Brain microvascular endothelial cell (primary cell): ENCODE measurements around the gene ARID1A.
"Not testable (repeated sequence)": the region's sequence is repeated elsewhere in the genome, so short reads cannot be mapped to it uniquely, and the experiment has no call there.

Source experiments
- DNase-seq: peaks from one replicate; pipeline ENCODE4 v3.0.0-alpha.2; 2020
- H3K27ac ChIP-seq: fragments of 250-450 bp; sonication (Bioruptor Pico); 2 replicates; pipeline ENCODE4 v1.5.1; 2020; ENCODE audit warnings: mild to moderate bottlenecking, moderate library complexity
- H3K27me3 ChIP-seq: fragments of 250-450 bp; sonication (Bioruptor Pico); replicated peaks from 2 replicates; pipeline ENCODE4 v1.5.1; 2020; ENCODE audit warnings: mild to moderate bottlenecking
- H3K36me3 ChIP-seq: fragments of 250-450 bp; sonication (Bioruptor Pico); replicated peaks from 2 replicates; pipeline ENCODE4 v1.5.1; 2020; ENCODE audit warnings: mild to moderate bottlenecking
- H3K4me3 ChIP-seq: 2 replicates; pipeline ENCODE4 v1.5.1; 2011; ENCODE audit warnings: low read depth, mild to moderate bottlenecking, control low read depth, low read length, moderate library complexity
- in situ Hi-C: cut with HindIII; loops from 2 replicates; pipeline ENCODE4 v1.10.0; 2017; ENCODE audit warnings: low sequenced_read_pairs, low pct_ligation_motif_present
- TF ChIP-seq, protein P1 (sequence below): IDR thresholded peaks from 2 replicates; pipeline ENCODE4 v1.5.1; 2011; ENCODE audit warnings: low read depth, mild to moderate bottlenecking, moderate library complexity, low read length, control low read depth, inconsistent platforms; ENCODE audit errors: missing control alignments

The ARID1A gene

GRCh38 chr1:26794391-26794790 lies 98.6 kb downstream of the ARID1A start:
- Histone ChIP-seq H3K4me3 (no peak overlapping the region), H3K27ac (no peak overlapping the region), H3K36me3 (peaks cover 12% of the 10 kb centered on the region), H3K27me3 (no peaks in the 10 kb centered on the region)
- in situ Hi-C loops: no loop called here
- DNase-seq: no peak
- TF ChIP-seq, protein P1, sequence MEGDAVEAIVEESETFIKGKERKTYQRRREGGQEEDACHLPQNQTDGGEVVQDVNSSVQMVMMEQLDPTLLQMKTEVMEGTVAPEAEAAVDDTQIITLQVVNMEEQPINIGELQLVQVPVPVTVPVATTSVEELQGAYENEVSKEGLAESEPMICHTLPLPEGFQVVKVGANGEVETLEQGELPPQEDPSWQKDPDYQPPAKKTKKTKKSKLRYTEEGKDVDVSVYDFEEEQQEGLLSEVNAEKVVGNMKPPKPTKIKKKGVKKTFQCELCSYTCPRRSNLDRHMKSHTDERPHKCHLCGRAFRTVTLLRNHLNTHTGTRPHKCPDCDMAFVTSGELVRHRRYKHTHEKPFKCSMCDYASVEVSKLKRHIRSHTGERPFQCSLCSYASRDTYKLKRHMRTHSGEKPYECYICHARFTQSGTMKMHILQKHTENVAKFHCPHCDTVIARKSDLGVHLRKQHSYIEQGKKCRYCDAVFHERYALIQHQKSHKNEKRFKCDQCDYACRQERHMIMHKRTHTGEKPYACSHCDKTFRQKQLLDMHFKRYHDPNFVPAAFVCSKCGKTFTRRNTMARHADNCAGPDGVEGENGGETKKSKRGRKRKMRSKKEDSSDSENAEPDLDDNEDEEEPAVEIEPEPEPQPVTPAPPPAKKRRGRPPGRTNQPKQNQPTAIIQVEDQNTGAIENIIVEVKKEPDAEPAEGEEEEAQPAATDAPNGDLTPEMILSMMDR: no peak

DNA sequence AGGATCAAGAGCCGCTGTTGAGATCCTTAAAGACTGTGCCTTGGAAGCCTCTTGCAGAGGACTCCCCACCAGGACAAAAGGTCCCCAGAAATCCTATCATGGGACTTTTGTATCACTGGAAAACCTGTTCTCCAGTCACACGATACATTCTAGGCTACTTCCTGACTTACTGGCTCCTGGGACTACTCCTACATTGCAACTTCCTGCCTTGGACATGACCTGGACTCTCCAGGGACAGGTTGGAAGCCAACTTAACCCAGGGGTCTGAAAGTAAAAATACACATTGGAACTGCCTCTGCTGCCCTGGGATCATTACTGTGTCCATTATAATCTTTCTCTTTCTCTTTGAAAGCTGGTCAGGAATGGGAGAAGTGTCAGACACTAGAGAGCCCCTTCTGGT lies 101.8 kb downstream of the ARID1A start:
- TF ChIP-seq, protein P1: no peak
- in situ Hi-C loops: no loop called here
- Histone ChIP-seq H3K27ac (no peak overlapping the region), H3K36me3 (peaks cover 12% of the 10 kb centered on the region), H3K27me3 (no peaks in the 10 kb centered on the region), H3K4me3 (no peak overlapping the region)
- DNase-seq: no peak

DNA sequence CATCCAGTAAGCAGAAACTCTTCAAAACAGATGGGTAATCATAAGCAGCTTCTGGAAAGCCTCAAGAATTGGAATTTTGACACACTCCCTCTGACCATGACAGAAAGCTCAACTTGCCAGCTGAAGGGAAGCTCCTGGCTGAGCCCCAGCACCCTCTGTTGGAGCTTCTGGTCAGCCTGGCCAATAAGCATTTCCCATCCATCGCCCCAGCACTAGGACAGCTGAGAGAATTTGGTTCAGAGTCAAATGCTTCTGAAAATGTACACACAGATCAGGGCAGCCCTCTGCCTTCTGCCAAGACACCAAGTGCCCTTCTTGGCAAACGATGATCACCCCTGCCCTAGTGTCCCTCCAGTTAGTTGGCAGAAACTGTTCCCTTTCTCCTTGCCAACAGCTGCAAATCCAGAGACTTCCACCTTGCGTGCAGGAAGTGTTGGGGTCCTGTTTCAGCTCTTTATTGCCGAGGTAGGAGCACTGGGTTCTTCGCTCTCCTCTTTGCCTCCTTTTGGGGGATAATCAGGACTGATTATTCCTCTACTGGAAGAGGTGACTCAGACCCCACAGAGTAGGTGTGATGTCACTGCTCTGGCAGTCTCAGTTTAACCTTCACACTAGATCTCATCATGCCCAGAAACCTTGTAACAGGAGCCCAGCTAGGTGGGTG lies 103.8 kb downstream of the ARID1A start:
- TF ChIP-seq, protein P1: no peak
- H3K27me3 ChIP-seq: no peaks in the 10 kb centered on the region
- no peak overlapping the region for H3K4me3 ChIP-seq
- peaks cover 8% of the 10 kb centered on the region for H3K36me3 ChIP-seq
- peak; percentile 51 for DNase-seq
- in situ Hi-C loops: no loop called here
- no peak overlapping the region for H3K27ac ChIP-seq

DNA sequence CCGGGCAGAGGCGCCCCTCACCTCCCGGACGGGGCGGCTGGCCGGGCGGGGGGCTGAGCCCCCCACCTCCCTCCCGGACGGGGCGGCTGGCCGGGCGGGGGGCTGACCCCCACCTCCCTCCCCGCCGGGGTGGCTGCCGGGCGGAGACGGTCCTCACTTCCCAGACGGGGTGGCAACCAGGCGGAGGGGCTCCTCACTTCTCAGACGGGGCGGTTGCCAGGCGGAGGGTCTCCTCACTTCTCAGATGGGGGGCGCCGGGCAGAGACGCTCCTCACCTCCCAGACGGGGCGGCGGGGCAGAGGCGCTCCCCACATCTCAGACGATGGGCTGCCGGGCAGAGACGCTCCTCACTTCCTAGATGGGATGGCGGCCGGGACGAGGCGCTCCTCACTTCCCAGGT lies 108.1 kb downstream of the ARID1A start:
- H3K27me3 ChIP-seq, H3K27ac ChIP-seq, in situ Hi-C loops, H3K4me3 ChIP-seq, DNase-seq, H3K36me3 ChIP-seq: not testable (repeated sequence)

DNA sequence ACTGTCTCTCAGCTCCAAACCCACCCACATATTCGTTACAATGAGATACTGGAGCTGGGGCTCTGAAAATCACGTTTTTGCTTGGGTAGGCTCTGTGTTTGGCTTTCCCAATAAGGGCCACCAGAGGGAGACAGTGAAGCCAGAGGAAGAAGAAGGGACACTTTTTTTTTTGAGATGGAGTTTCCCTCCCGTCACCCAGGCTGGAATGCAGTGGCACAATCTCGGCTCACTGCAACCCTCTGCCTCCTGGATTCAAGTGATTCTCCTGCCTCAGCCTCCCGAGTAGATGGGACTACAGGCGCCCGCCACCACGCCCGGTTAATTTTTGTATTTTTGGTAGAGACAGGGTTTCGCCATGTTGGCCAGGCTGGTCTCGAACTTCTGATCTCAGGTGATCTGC lies 114.3 kb downstream of the ARID1A start:
- TF ChIP-seq, protein P1: peak; percentile 85
- H3K4me3 ChIP-seq, H3K27ac ChIP-seq, in situ Hi-C loops, H3K36me3 ChIP-seq, H3K27me3 ChIP-seq: not testable (repeated sequence)
- DNase-seq: peak; percentile 54

DNA sequence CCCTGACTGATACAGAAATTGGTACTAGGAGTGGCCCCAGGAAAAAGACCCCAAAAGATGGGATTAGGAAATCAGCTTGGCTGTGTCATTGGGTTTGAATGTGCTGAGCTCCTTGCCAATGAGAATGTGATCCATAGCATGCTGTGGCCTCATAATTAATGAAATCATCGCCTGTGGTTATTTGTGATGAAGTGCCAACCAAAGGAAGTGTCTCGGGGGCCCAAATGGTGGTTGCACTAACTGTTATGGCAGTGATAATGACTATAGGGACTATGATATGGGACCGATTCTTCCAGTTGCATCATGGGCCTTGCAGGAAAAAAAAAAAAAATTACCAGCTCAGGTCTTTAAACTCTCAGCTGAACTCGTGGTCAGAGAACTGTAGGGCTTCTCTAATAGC lies 115.2 kb downstream of the ARID1A start:
- Histone ChIP-seq H3K4me3 (no peak overlapping the region), H3K27me3 (no peaks in the 10 kb centered on the region), H3K36me3 (no peaks in the 10 kb centered on the region), H3K27ac (no peak overlapping the region)
- in situ Hi-C loops: no loop called here
- no peak for DNase-seq
- TF ChIP-seq, protein P1: no peak
